Loucy (cell line): ENCODE results near the gene PTK6.

ENCODE experiments used
- H2AFZ ChIP-seq: fragments of 200-600 bp; sonication (generic); 2 replicates; pipeline ENCODE4 v1.6.0; 2016; ENCODE audit warnings: antibody characterized with exemption, mild to moderate bottlenecking, low read length, moderate library complexity
- H3F3A ChIP-seq: fragments of 200-600 bp; 2 replicates; pipeline ENCODE4 v1.6.0; 2016; ENCODE audit warnings: antibody characterized with exemption, low read depth, mild to moderate bottlenecking
- H3K27me3 ChIP-seq: fragments of 200-600 bp; sonication (generic); 2 replicates; pipeline ENCODE4 v1.6.1; 2014; ENCODE audit warnings: low read length, mild to moderate bottlenecking; ENCODE audit not compliant: insufficient read depth, poor library complexity, severe bottlenecking
- H3K36me3 ChIP-seq: fragments of 200-600 bp; sonication (generic); 2 replicates; pipeline ENCODE4 v1.6.1; 2016; ENCODE audit warnings: low read length; ENCODE audit not compliant: insufficient read depth
- H3K4me1 ChIP-seq: fragments of 200-600 bp; sonication (generic); 2 replicates; pipeline ENCODE4 v1.5.1; 2014; ENCODE audit warnings: low read length, mild to moderate bottlenecking; ENCODE audit not compliant: insufficient read depth, poor library complexity, severe bottlenecking
- H3K4me2 ChIP-seq: fragments of 200-600 bp; sonication (generic); 2 replicates; pipeline ENCODE4 v1.6.0; 2014; ENCODE audit warnings: antibody characterized with exemption, low read length, low read depth, mild to moderate bottlenecking; ENCODE audit not compliant: poor library complexity, severe bottlenecking
- H3K4me3 ChIP-seq: fragments of 200-600 bp; sonication (generic); 2 replicates; pipeline ENCODE4 v1.5.1; 2014; ENCODE audit warnings: low read length, mild to moderate bottlenecking, mixed read lengths; ENCODE audit not compliant: poor library complexity, severe bottlenecking
- H3K79me2 ChIP-seq: fragments of 200-600 bp; sonication (generic); 2 replicates; pipeline ENCODE4 v1.6.1; 2014; ENCODE audit warnings: low read length; ENCODE audit not compliant: insufficient read depth
- H3K9ac ChIP-seq: fragments of 200-600 bp; sonication (generic); 2 replicates; pipeline ENCODE4 v1.6.0; 2014; ENCODE audit warnings: mild to moderate bottlenecking, low read depth, low read length, moderate library complexity; ENCODE audit not compliant: poor library complexity, severe bottlenecking
- H3K9me2 ChIP-seq: fragments of 200-600 bp; sonication (generic); replicated peaks from 2 replicates; pipeline ENCODE4 v1.6.1; 2016; ENCODE audit warnings: low read depth, low read length, mixed read lengths
- H3K9me3 ChIP-seq: fragments of 200-600 bp; sonication (generic); 2 replicates; pipeline ENCODE4 v1.6.1; 2014; ENCODE audit warnings: mild to moderate bottlenecking, antibody characterized with exemption, low read length, low read depth; ENCODE audit not compliant: insufficient read depth
- H4K20me1 ChIP-seq: fragments of 200-600 bp; sonication (generic); 2 replicates; pipeline ENCODE4 v1.6.0; 2014; ENCODE audit warnings: antibody characterized with exemption, low read length, mild to moderate bottlenecking; ENCODE audit not compliant: insufficient read depth, poor library complexity, severe bottlenecking
- EZH2phosphoT487 ChIP-seq: fragments of 200-600 bp; IDR thresholded peaks from 2 replicates; pipeline ENCODE4 v1.6.1; 2018; ENCODE audit warnings: antibody characterized with exemption, mild to moderate bottlenecking, moderate library complexity, borderline replicate concordance
- TF ChIP-seq, protein P1 (sequence below): fragments of 200-600 bp; sonication (generic); conservative IDR thresholded peaks from 2 replicates; pipeline ENCODE4 v1.5.1; 2014; ENCODE audit warnings: mild to moderate bottlenecking, antibody characterized with exemption, low read length

Gene PTK6

DNA sequence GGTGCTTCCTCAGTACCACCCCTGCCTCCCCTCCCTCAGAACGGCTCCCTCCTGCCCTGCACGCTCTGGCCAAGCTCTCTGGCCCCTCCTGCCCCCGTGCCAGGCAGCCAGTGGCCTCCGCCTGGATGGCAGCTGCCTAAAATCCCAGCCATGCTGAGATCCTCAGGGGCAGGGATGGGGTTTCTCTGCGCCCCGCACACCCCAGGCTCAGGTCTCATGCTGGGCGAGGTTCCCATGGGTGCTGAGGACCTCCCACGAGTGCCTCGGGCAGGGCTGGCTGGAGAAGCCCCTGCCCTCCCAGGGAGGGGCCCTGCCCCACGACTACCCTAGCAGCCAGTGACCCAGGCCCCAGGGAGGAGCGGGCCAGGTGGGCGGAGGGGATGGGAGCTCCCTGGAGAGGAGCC is 2.7 kb downstream of the PTK6 start:
- H3F3A ChIP-seq: no peaks in the 10 kb centered on the region
- no peaks in the 10 kb centered on the region for H4K20me1 ChIP-seq
- H3K9ac ChIP-seq: no peak overlapping the region
- no peaks in the 10 kb centered on the region for H3K9me2 ChIP-seq
- no peaks in the 10 kb centered on the region for H3K79me2 ChIP-seq
- no peaks in the 10 kb centered on the region for H3K9me3 ChIP-seq
- H3K27me3 ChIP-seq: no peaks in the 10 kb centered on the region
- no peak overlapping the region for H2AFZ ChIP-seq
- H3K4me3 ChIP-seq: no peak overlapping the region
- no peak overlapping the region for H3K4me2 ChIP-seq
- peaks cover 12% of the 10 kb centered on the region for H3K4me1 ChIP-seq
- no peaks in the 10 kb centered on the region for H3K36me3 ChIP-seq
- TF ChIP-seq, protein P1, sequence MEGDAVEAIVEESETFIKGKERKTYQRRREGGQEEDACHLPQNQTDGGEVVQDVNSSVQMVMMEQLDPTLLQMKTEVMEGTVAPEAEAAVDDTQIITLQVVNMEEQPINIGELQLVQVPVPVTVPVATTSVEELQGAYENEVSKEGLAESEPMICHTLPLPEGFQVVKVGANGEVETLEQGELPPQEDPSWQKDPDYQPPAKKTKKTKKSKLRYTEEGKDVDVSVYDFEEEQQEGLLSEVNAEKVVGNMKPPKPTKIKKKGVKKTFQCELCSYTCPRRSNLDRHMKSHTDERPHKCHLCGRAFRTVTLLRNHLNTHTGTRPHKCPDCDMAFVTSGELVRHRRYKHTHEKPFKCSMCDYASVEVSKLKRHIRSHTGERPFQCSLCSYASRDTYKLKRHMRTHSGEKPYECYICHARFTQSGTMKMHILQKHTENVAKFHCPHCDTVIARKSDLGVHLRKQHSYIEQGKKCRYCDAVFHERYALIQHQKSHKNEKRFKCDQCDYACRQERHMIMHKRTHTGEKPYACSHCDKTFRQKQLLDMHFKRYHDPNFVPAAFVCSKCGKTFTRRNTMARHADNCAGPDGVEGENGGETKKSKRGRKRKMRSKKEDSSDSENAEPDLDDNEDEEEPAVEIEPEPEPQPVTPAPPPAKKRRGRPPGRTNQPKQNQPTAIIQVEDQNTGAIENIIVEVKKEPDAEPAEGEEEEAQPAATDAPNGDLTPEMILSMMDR: no peak

DNA sequence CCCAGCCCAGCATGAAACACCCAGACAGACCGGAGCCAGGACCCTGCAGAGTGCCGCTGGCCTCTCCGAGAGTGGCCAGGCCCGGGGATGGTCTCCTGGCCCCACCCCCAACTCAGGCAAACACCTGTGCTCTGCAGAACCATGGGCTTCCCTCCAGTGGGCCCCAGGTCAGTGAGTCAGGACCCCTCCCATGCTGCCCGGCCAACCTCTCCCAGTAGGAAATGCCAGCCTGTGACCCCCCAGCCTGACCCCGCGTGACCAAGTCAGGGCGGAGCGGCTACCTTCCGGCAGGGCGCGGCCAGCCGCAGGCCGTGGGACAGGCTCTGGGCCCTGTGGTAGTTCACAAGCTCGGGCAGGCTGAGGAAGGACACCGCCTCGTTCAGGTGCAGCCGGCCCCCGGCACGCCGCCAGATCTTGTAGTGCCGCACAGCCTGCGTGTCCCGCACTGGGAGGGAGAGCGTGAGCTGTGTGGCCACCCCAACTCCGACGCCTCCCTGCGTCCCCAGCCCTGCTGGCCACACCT is 3.2 kb downstream of the PTK6 start:
- no peak for TF ChIP-seq EZH2phosphoT487
- TF ChIP-seq, protein P1: no peak
- H3K9me3 ChIP-seq: no peaks in the 10 kb centered on the region
- no peaks in the 10 kb centered on the region for H3K27me3 ChIP-seq
- no peak overlapping the region for H3K4me2 ChIP-seq
- no peak overlapping the region for H3K4me3 ChIP-seq
- no peaks in the 10 kb centered on the region for H3K36me3 ChIP-seq
- H2AFZ ChIP-seq: no peak overlapping the region
- H3K79me2 ChIP-seq: no peaks in the 10 kb centered on the region
- H4K20me1 ChIP-seq: no peaks in the 10 kb centered on the region
- peaks cover 12% of the 10 kb centered on the region for H3K4me1 ChIP-seq
- H3K9me2 ChIP-seq: no peaks in the 10 kb centered on the region
- H3F3A ChIP-seq: no peaks in the 10 kb centered on the region
- no peak overlapping the region for H3K9ac ChIP-seq

DNA sequence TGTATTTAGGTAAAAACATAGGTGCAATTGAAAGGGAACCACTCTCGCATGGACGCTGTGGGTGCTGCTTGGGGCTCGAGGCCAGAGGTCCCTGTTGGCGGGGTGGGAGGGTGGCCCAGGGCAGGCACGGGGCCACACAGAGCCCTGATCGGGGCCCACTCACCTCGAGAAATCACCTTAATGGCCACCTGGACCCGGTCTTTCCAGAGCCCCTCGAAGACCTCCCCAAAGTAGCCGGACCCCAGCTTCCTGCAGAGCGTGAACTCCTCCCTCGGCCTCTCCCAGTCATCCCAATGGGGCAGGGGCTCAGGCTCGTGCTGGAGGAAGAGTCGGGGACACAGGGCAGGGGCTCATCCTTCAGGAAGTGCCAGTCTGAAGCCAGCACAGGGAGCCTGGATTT is 3.8 kb downstream of the PTK6 start:
- no peak for TF ChIP-seq EZH2phosphoT487
- TF ChIP-seq, protein P1: no peak
- H4K20me1 ChIP-seq: no peaks in the 10 kb centered on the region
- H3K4me3 ChIP-seq: no peak overlapping the region
- H3K4me1 ChIP-seq: peaks cover 11% of the 10 kb centered on the region
- H2AFZ ChIP-seq: no peak overlapping the region
- H3K79me2 ChIP-seq: no peaks in the 10 kb centered on the region
- H3K36me3 ChIP-seq: no peaks in the 10 kb centered on the region
- H3F3A ChIP-seq: no peaks in the 10 kb centered on the region
- H3K9me2 ChIP-seq: no peaks in the 10 kb centered on the region
- H3K4me2 ChIP-seq: no peak overlapping the region
- H3K9ac ChIP-seq: no peak overlapping the region
- no peaks in the 10 kb centered on the region for H3K27me3 ChIP-seq
- H3K9me3 ChIP-seq: no peaks in the 10 kb centered on the region
